ENCODE data around the gene OR2A42. TPM values are rescaled to one million over a fixed set of nuclear protein-coding genes. Genes with fewer than 3 reads are reported as not detected.
"Not testable (repeated sequence)": the region's sequence is repeated elsewhere in the genome, so short reads cannot be mapped to it uniquely, and the experiment has no call there.

The OR2A42 gene
- total RNA-seq, 1 donor from 2014 or later, result 0.22 TPM

DNA sequence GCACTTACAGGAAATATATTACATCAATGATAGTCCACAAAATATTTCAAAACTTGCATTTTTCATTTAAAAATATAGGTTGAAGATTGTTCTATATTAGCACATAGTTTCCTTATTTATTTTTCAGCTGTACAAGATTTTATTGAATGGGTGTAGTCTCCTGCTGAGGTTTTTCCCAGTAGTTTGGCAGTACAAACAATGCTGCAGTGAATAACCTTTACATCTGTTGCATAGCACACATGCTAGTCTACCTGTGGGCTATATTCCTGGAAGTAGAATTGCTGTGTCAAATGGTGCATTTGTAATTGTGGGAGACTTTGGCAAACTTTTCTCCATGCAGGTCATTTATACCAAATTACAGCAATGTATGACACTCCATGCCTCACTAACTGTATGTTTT is 18.9 kb downstream of the OR2A42 start:
- H3K27ac Mint-ChIP-seq; H3K36me3 Mint-ChIP-seq; H3K4me3 Mint-ChIP-seq; H3K27me3 Mint-ChIP-seq (ENCODE audit: low read depth); H3K4me1 Mint-ChIP-seq; DNase-seq (ENCODE audit: low spot score in 2 of 2, unreplicated experiment in 2 of 2); H3K9me3 Mint-ChIP-seq: not testable (repeated sequence)

DNA sequence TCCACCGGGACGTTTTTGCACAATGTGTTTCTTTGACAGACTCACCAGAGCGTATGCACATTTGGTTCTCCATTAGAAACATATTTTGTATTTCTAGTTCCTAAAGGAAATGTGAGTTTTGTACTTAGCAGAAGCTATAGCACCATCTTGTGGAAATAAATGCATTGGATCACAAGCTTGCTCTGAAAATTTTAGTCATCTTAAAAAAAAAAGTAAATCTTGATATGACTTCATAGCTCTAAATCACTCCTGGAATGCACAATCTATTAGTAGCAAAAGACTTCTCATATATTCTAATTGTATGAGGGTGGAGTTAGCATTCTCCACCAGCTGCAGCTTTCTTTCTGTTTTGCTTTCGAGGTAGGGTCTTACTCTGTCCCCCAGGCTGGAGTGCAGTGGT is 20.3 kb downstream of the OR2A42 start:
- H3K36me3 Mint-ChIP-seq; H3K9me3 Mint-ChIP-seq; H3K27ac Mint-ChIP-seq; H3K27me3 Mint-ChIP-seq (ENCODE audit: low read depth); H3K4me3 Mint-ChIP-seq; DNase-seq (ENCODE audit: low spot score in 2 of 2, unreplicated experiment in 2 of 2); H3K4me1 Mint-ChIP-seq: not testable (repeated sequence)

DNA sequence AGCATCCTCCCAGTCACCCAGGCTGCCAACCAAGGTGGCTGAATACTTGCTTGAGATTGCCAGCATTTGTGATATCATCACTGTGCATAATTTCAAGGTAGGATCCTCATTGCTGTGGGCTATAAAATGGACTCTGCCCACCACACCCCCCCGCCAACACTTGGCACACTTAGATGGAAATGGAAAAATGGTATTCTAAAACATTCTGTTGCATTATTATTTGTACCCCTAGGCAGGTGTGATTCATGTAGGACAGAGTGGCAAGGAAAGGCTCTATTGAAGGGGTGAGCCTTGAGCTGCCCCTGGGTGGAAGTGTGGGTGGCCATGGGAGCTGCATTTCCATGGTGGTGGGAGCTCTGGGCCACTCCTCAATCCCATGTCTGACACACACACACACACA is 20.8 kb downstream of the OR2A42 start:
- H3K4me3 Mint-ChIP-seq; H3K4me1 Mint-ChIP-seq; H3K36me3 Mint-ChIP-seq; H3K27me3 Mint-ChIP-seq (ENCODE audit: low read depth); DNase-seq (ENCODE audit: low spot score in 2 of 2, unreplicated experiment in 2 of 2); H3K9me3 Mint-ChIP-seq: not testable (repeated sequence)
- peak overlapping the region; percentile 56 for H3K27ac Mint-ChIP-seq

DNA sequence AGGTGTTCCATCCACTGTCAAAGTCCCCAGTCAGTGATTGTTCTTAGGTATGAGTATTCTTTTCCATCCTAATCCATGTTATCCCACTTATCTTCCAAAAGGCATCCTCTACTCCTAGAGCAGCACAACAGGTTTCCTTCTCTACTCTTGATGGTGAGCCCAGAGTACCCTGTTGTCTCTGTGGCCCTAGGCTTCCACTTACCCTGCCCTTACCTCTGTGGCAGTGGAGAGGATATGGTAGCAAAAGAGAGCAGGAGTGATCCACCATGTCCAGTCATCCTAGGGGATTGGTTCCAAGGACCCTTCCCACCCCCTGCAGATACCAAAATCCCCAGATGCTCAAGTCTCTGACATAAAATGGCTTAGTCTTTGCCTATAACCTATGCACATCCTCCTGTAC is 22.2 kb downstream of the OR2A42 start:
- H3K27me3 Mint-ChIP-seq (ENCODE audit: low read depth); H3K9me3 Mint-ChIP-seq; H3K36me3 Mint-ChIP-seq; H3K27ac Mint-ChIP-seq; H3K4me3 Mint-ChIP-seq; H3K4me1 Mint-ChIP-seq; DNase-seq (ENCODE audit: low spot score in 2 of 2, unreplicated experiment in 2 of 2): not testable (repeated sequence)

DNA sequence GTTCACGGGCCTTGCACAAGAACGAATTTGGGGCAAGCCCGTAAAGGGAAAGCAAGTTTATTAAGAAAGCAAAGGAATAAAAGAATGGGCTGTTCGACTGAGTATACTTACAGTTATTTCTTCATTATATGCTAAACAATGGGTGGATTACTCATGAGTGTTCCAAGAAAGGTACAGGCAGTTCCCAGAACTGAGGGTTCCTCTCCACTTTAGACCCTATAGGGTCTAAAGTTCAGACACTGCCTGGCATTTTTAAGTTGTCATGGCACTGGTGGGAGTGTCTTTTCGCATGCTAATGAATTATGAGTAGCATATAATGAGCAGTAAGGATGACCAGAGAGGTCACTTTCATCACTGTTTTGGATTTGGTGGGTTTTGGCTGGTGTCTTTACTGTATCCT is 34.1 kb downstream of the OR2A42 start:
- not testable (repeated sequence) for H3K27me3 Mint-ChIP-seq (ENCODE audit: low read depth); DNase-seq (ENCODE audit: low spot score in 2 of 2, unreplicated experiment in 2 of 2); H3K36me3 Mint-ChIP-seq; H3K4me1 Mint-ChIP-seq; H3K4me3 Mint-ChIP-seq; H3K27ac Mint-ChIP-seq; H3K9me3 Mint-ChIP-seq

DNA sequence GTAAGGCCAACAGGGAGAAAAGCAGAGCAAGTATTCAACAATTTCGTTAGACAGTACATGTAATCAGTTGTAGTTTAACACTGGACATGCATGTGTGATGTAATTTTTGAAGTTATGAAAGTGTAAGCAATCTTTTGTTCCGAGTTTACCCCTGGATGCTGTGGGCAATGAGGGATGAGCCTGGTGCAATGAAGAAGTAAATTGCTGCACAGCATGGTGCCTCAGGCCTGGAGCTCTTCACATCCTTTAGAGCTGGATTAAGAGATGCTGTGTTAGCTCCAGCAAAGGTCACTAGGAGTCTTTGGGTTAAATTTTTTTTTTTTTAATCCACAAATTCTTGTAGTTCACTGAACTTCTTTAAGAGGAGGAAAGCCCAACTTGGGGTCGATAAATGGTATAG is 36.3 kb downstream of the OR2A42 start:
- not testable (repeated sequence) for H3K27me3 Mint-ChIP-seq (ENCODE audit: low read depth); H3K9me3 Mint-ChIP-seq; DNase-seq (ENCODE audit: low spot score in 2 of 2, unreplicated experiment in 2 of 2); H3K4me3 Mint-ChIP-seq; H3K36me3 Mint-ChIP-seq; H3K27ac Mint-ChIP-seq; H3K4me1 Mint-ChIP-seq

DNA sequence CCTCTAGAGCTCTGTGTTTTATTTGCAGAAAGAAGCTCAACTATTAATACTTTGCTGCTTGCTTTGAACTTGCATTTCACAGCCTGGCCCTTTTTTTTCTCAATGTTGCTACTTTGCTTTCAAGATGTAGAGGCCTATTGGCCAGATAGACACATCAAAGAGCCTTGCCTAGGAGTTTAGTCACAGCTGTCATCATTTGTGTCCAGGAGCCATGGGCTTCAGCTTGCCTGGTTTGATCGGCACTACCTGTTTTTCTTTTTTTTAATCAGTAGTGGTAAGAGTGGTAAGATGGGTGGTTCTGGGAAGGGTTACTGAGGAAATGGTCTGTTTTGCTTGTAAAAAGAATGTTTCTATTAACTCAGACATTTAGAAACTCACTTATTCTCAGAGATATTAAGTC is 37.4 kb downstream of the OR2A42 start:
- not testable (repeated sequence) for H3K36me3 Mint-ChIP-seq; H3K4me1 Mint-ChIP-seq; DNase-seq (ENCODE audit: low spot score in 2 of 2, unreplicated experiment in 2 of 2); H3K4me3 Mint-ChIP-seq; H3K9me3 Mint-ChIP-seq; H3K27ac Mint-ChIP-seq; H3K27me3 Mint-ChIP-seq (ENCODE audit: low read depth)

DNA sequence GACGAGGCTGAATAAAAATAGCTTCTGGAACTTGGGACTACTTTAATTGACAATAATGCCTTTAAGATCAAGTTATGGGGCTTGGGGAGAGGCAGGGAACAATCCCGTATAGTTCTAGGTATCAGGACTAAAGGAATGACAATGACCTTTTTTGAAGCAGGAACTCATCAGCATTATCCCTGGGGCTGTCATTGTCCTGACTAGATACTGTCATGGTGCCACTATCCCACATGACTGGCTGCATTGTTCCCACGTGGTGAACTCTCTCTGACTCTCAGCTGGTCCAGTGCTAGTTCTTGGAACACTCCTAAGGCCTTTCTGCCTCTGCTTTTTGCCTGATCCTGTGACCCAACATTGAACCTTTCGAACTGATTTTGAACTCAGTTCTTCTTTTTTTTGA is 40.5 kb downstream of the OR2A42 start:
- H3K27me3 Mint-ChIP-seq (ENCODE audit: low read depth); H3K36me3 Mint-ChIP-seq; H3K27ac Mint-ChIP-seq; H3K4me1 Mint-ChIP-seq; H3K4me3 Mint-ChIP-seq; H3K9me3 Mint-ChIP-seq; DNase-seq (ENCODE audit: low spot score in 2 of 2, unreplicated experiment in 2 of 2): not testable (repeated sequence)

DNA sequence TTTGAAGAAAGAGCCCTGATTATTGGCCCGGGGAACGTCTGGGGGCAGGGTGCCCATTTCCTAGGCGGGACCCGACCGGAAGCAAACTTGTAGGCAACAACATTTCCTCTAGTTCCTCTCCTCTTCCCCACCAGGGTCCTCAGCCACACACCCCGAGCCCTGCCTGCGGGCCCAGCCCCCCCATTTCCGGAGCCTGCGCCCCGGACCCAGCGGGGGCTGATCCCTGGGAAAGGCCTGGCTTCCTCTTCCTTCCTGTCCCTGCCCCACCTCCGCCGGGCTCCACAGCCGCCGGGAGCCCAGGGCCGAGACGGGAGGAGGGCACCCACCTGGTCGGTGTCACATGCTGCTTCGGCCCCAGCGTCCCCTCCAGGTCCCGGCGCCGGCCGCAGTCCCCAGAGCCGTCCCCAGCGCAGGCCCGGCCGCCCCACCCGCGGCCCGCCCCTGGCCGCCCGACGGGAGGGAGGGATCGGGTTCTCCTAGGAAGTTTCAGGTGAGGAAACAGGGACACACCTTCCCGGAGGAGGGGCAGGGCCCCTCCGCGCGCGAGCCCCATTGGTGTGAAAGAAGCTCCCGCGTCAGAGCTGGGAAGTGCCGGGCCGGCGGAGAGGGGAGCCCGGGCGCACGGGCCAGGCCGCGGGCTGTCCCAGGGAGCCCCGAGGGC is 44.1 kb downstream of the OR2A42 start, which contains the start of gene ARHGEF35:
Gene ARHGEF35 (minus strand): TSS at position 622 of the 661 bp plus-strand sequence. CDS start 7,450 bp downstream, outside the sequence.
- Mint-ChIP-seq H3K27ac (peak within 1 kb of the TSS; percentile 82), H3K4me3 (peak within 1 kb of the TSS; percentile 66)
- peak in 1 of 2 experiments; percentile 48 for DNase-seq (ENCODE audit: low spot score in 2 of 2, unreplicated experiment in 2 of 2)
- H3K4me1 Mint-ChIP-seq; H3K27me3 Mint-ChIP-seq (ENCODE audit: low read depth); H3K9me3 Mint-ChIP-seq; H3K36me3 Mint-ChIP-seq: not testable (repeated sequence)

DNA sequence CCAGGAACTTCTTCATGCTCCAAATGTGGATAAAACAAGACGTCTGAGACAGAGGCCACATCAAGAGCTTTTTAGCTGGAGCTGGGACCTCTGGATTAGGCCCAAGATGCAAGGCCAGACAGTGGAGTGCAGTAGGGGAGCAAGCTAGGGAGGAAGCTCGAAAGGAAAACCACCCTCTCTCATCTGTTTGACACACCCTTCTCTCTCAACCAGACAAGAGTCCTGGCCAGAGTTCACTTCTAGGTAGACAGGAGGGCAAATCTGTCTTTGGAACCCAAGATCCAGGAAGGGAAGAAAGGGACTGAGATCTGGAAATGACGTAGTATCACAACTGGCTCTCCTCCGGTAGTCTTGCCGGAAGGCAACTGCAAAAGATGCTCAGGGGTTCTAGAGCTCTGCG is 45.0 kb downstream of the OR2A42 start:
- H3K4me3 Mint-ChIP-seq; H3K36me3 Mint-ChIP-seq; H3K4me1 Mint-ChIP-seq; H3K27me3 Mint-ChIP-seq (ENCODE audit: low read depth); H3K9me3 Mint-ChIP-seq; H3K27ac Mint-ChIP-seq; DNase-seq (ENCODE audit: low spot score in 2 of 2, unreplicated experiment in 2 of 2): not testable (repeated sequence)

DNA sequence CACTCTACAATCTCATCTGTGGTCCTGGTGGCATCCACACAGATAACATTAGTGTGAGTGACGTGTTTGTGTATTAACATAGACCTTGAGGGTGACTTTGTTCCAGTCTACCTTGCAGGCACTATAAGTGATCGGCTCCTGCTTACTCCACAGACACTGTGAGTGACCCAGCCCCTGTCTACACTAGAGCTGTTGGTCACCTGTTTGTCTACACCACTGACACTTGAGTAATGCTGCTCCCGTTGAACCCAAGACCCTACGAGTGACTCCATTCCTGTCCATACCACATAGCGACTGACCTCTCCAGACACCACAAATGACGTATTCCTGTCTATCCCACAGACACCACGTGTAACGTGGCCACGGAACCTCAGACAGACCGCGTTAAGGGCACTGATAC is 45.6 kb downstream of the OR2A42 start:
- not testable (repeated sequence) for H3K27ac Mint-ChIP-seq; H3K4me3 Mint-ChIP-seq; H3K4me1 Mint-ChIP-seq; DNase-seq (ENCODE audit: low spot score in 2 of 2, unreplicated experiment in 2 of 2); H3K9me3 Mint-ChIP-seq; H3K27me3 Mint-ChIP-seq (ENCODE audit: low read depth); H3K36me3 Mint-ChIP-seq

DNA sequence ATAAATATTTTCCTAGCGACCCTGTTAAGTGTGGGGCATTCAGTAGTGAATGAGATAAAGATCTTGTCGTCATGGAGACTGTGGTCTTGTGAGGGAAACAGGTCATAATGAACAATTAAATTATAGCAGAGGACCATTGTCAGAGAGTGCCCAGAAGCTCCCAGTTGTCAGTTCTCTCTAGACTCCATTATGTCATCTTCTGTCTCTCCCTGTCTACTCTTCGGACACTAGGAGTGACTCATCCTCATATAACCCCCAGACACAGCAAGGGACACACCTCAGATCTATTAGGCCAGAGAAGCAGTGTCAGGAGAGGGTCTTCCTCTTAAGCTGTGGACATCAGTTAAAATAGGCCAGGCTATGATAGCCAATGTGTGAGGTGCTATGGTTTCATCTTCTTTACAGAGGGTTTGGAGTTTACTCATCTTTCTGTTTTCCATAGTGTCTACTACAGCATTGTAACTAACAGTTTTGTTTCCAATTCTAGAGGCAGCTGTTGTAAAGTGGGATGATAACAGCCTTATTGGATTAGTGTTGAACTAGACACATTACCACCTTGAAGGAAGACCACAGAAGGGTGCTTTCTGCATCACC is 50.7 kb downstream of the OR2A42 start:
- not testable (repeated sequence) for DNase-seq (ENCODE audit: low spot score in 2 of 2, unreplicated experiment in 2 of 2); H3K27ac Mint-ChIP-seq; H3K27me3 Mint-ChIP-seq (ENCODE audit: low read depth); H3K36me3 Mint-ChIP-seq; H3K4me3 Mint-ChIP-seq; H3K9me3 Mint-ChIP-seq; H3K4me1 Mint-ChIP-seq

DNA sequence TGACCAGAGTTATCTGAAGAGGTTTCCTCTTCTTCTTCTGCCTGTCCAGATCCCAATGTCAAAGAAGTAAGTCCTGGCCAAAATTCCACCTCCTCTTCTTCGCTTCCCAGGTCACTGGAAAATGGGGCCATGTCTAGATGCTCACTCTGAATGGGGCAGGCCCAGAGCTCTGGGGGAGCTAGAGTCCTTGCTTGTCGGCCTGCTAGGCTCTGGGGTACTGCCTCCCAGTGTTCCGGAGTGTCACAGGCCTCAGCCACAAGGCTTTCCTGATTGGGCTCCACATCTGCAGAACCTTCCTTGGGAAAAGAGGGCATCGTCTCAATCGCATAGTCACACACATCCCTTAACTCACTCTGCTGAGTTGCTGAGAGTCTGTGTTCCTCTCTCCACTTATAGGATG is 51.6 kb downstream of the OR2A42 start:
- not testable (repeated sequence) for H3K27me3 Mint-ChIP-seq (ENCODE audit: low read depth); H3K4me3 Mint-ChIP-seq; H3K4me1 Mint-ChIP-seq; H3K36me3 Mint-ChIP-seq; DNase-seq (ENCODE audit: low spot score in 2 of 2, unreplicated experiment in 2 of 2); H3K9me3 Mint-ChIP-seq; H3K27ac Mint-ChIP-seq

DNA sequence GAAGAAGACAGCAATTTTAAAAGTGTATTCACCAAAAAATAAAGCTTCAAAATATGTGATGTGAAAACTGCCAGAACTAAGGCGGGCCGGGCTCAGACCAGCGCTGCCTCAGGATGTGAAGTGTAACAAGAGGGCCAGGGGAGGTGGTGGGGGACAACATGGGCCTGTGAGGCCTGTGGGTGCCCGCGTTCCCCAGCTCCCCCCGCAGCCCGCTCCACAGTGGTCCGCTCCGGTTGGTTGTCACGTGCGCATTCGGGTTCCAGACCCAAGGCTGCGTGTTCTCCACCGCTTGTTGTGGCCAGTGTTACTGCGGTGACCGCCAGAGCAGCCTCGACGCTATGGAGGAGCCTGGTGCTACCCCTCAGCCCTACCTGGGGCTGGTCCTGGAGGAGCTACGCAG is 56.2 kb downstream of the OR2A42 start, which contains the start of gene CTAGE4:
Gene CTAGE4 (plus strand): TSS at position 301 of the 400 bp plus-strand sequence. CDS start 38 bp downstream, at position 339.
- H3K36me3 Mint-ChIP-seq; H3K4me3 Mint-ChIP-seq; H3K27ac Mint-ChIP-seq; H3K4me1 Mint-ChIP-seq; H3K27me3 Mint-ChIP-seq (ENCODE audit: low read depth); H3K9me3 Mint-ChIP-seq; DNase-seq (ENCODE audit: low spot score in 2 of 2, unreplicated experiment in 2 of 2): not testable (repeated sequence)

DNA sequence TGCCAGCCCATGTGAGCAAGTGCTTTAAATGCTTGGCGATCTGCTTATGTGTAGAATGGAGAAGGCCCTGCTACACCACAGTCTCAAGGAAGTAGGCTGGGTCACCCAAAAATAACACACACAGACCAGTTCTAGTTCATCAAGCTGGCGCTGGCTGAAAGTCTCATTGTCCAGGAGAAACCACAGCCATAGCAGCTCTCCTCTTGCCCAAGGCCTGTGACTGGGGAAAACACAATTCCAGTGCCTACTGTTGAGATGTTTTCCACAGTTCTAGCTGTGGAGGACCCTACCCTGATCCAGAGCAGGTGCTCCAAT is 60.3 kb downstream of the OR2A42 start:
- not testable (repeated sequence) for DNase-seq (ENCODE audit: low spot score in 2 of 2, unreplicated experiment in 2 of 2); H3K27ac Mint-ChIP-seq; H3K9me3 Mint-ChIP-seq; H3K27me3 Mint-ChIP-seq (ENCODE audit: low read depth); H3K4me1 Mint-ChIP-seq; H3K36me3 Mint-ChIP-seq; H3K4me3 Mint-ChIP-seq
